HEK293 (cell line): ENCODE measurements around the gene MS4A18.

Source experiments
- CTCF ChIP-seq: fragments of 450-650 bp; formaldehyde crosslinking; IDR thresholded peaks from 2 replicates; pipeline ENCODE4 v1.5.1; 2016; ENCODE audit warnings: missing biosample characterization, missing genetic modification characterization
- RBAK ChIP-seq: fragments of 450-650 bp; formaldehyde crosslinking; IDR thresholded peaks from 2 replicates; pipeline ENCODE4 v1.5.1; 2016; ENCODE audit warnings: missing biosample characterization, missing genetic modification characterization
- REST ChIP-seq: fragments of 450-650 bp; formaldehyde crosslinking; IDR thresholded peaks from 2 replicates; pipeline ENCODE4 v1.5.1; 2016; ENCODE audit warnings: missing biosample characterization, missing genetic modification characterization
- SETDB1 ChIP-seq: IDR thresholded peaks from one replicate; pipeline ENCODE4 v1.6.1; 2017; ENCODE audit warnings: mild to moderate bottlenecking, low read length, moderate library complexity, mixed read lengths; ENCODE audit not compliant: insufficient read length
- YY1 ChIP-seq: fragments of 450-650 bp; formaldehyde crosslinking; IDR thresholded peaks from 2 replicates; pipeline ENCODE4 v1.5.1; 2018; ENCODE audit warnings: missing biosample characterization, missing genetic modification characterization
- ZBTB21 ChIP-seq: fragments of 450-650 bp; formaldehyde crosslinking; IDR thresholded peaks from 2 replicates; pipeline ENCODE4 v1.5.1; 2017; ENCODE audit warnings: missing biosample characterization, missing genetic modification characterization
- ZNF274 ChIP-seq, 2 experiments: fragments of 200-500 bp in 1 of 2; fragments of 450-650 bp in 1 of 2; sonication (Bioruptor generic) in 1 of 2; formaldehyde crosslinking in 1 of 2; IDR thresholded peaks; 2 replicates each; pipeline versions ENCODE4 v1.5.1 to v1.6.1; 2014 to 2016; ENCODE audit warnings: borderline replicate concordance in 1 of 2, inconsistent platforms in 1 of 2, low read length in 1 of 2, missing biosample characterization in 1 of 2, missing genetic modification characterization in 1 of 2
- ZNF350 ChIP-seq: fragments of 450-650 bp; formaldehyde crosslinking; IDR thresholded peaks from 2 replicates; pipeline ENCODE4 v1.5.0; 2017; ENCODE audit warnings: missing biosample characterization, mild to moderate bottlenecking, missing genetic modification characterization
- ZNF473 ChIP-seq: fragments of 450-650 bp; formaldehyde crosslinking; IDR thresholded peaks from 2 replicates; pipeline ENCODE4 v1.5.1; 2017; ENCODE audit warnings: missing biosample characterization, missing genetic modification characterization
- ZNF513 ChIP-seq: fragments of 450-650 bp; IDR thresholded peaks from 2 replicates; pipeline ENCODE4 v1.5.1; 2018; ENCODE audit warnings: missing biosample characterization, missing genetic modification characterization
- ZNF692 ChIP-seq: fragments of 450-650 bp; formaldehyde crosslinking; IDR thresholded peaks from 2 replicates; pipeline ENCODE4 v1.5.1; 2016; ENCODE audit warnings: missing biosample characterization, missing genetic modification characterization
- TF ChIP-seq, protein P1 (sequence below): fragments of 450-650 bp; formaldehyde crosslinking; IDR thresholded peaks from 2 replicates; pipeline ENCODE4 v1.5.1; 2017; ENCODE audit warnings: missing biosample characterization, missing genetic modification characterization

DNA sequence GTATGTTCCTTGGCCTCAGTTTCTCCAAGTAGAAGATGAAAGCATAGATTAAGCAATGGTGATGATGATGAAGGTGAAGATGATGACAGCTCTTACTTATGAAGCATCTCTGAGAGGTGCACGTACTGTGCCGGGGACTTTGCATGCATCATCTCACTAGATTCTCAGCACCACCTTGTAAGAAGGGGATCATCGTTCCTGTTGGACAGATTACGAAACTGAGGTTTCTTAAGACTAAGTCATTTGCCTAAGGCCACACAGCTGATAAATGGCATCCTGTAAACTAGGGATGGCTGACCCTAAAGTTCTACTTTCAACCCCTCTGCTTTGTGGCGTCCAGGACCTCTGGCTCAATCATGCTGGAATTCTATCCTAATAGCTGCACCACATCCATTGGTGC lies 40.8 kb downstream of the MS4A18 start:
- TF ChIP-seq ZNF473 (no peak), CTCF (tag by site-specific recombination) (no peak), ZNF513 (peak; percentile 40; the same call in 1 of the 2 replicates), SETDB1 (no peak), REST (tag by site-specific recombination) (no peak), RBAK (no peak), YY1 (tag by site-specific recombination) (no peak), ZNF350 (tag by site-specific recombination) (no peak), ZNF692 (tag by site-specific recombination) (no peak), ZBTB21 (tag by site-specific recombination) (no peak), ZNF274 (IDR thresholded peaks at IDR 0.05; ENCODE audit: low read length) (no peak), ZNF274 (tag by site-specific recombination; IDR thresholded peaks at IDR 0.05; ENCODE audit: borderline replicate concordance) (no peak)
- TF ChIP-seq, protein P1, sequence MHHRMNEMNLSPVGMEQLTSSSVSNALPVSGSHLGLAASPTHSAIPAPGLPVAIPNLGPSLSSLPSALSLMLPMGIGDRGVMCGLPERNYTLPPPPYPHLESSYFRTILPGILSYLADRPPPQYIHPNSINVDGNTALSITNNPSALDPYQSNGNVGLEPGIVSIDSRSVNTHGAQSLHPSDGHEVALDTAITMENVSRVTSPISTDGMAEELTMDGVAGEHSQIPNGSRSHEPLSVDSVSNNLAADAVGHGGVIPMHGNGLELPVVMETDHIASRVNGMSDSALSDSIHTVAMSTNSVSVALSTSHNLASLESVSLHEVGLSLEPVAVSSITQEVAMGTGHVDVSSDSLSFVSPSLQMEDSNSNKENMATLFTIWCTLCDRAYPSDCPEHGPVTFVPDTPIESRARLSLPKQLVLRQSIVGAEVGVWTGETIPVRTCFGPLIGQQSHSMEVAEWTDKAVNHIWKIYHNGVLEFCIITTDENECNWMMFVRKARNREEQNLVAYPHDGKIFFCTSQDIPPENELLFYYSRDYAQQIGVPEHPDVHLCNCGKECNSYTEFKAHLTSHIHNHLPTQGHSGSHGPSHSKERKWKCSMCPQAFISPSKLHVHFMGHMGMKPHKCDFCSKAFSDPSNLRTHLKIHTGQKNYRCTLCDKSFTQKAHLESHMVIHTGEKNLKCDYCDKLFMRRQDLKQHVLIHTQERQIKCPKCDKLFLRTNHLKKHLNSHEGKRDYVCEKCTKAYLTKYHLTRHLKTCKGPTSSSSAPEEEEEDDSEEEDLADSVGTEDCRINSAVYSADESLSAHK: no peak
